SK-N-SH (cell line): ENCODE data around the gene PRMT9. TPM values are rescaled to one million over a fixed set of nuclear protein-coding genes. Genes with fewer than 3 reads are reported as not detected.

Source experiments
- CTCF ChIA-PET: fragments of 300-600, 350-600 bp; formaldehyde crosslinking; extraction: SDS; loops from one replicate; lab custom pipeline; 2021; lab: Yijun Ruan, JAX
- POLR2A ChIA-PET: fragments of 350-600 bp; sonication (Branson Sonifier 250); formaldehyde crosslinking; extraction: SDS; loops from one replicate; lab custom pipeline; 2020; ENCODE audit warnings: antibody characterized with exemption, inconsistent platforms; lab: Yijun Ruan, JAX
- DNase-seq: peaks from one replicate; pipeline ENCODE4 v3.0.0; 2012
- H2AFZ ChIP-seq: fragments of 200-600 bp; sonication (generic); 2 replicates; pipeline ENCODE4 v1.8.1; 2016; ENCODE audit warnings: antibody characterized with exemption, mild to moderate bottlenecking, low read depth
- H3F3A ChIP-seq: fragments of 200-600 bp; sonication (generic); replicated peaks from 2 replicates; pipeline ENCODE3; 2016; ENCODE audit warnings: antibody characterized with exemption, mild to moderate bottlenecking; ENCODE audit not compliant: insufficient read depth
- H3K27ac ChIP-seq, 2 experiments: fragments of 200-500 bp in 1 of 2; fragments of 200-600 bp in 1 of 2; sonication (Bioruptor generic) in 1 of 2; sonication (generic), shearing (Covaris generic) in 1 of 2; 2 replicates each; pipeline versions ENCODE4 v1.5.1 to v1.6.1; 2014 to 2016; ENCODE audit warnings: low read depth in 2 of 2, inconsistent platforms in 1 of 2, low read length in 1 of 2, mild to moderate bottlenecking in 1 of 2, mixed read lengths in 1 of 2
- H3K27me3 ChIP-seq: fragments of 200-600 bp; sonication (generic), shearing (Covaris generic); 2 replicates; pipeline ENCODE4 v1.6.1; 2016; ENCODE audit warnings: mixed run types; ENCODE audit not compliant: insufficient read depth
- H3K36me3 ChIP-seq, 2 experiments: fragments of 200-500 bp in 1 of 2; fragments of 200-600 bp in 1 of 2; sonication (Bioruptor generic) in 1 of 2; sonication (generic) in 1 of 2; replicated peaks in 1 of 2; 2 replicates each; pipeline versions ENCODE3 to v1.5.1; 2014 to 2016; ENCODE audit warnings: low read length in 1 of 2, mild to moderate bottlenecking in 1 of 2; ENCODE audit not compliant: insufficient read depth in 2 of 2, control insufficient read depth in 1 of 2
- H3K4me1 ChIP-seq, 2 experiments: fragments of 200-500 bp in 1 of 2; fragments of 200-600 bp in 1 of 2; sonication (Bioruptor generic) in 1 of 2; sonication (generic), shearing (Covaris generic) in 1 of 2; 2 replicates each; pipeline versions ENCODE4 v1.5.1 to v1.6.1; 2014 to 2016; ENCODE audit warnings: low read depth in 1 of 2, low read length in 1 of 2, mixed run types in 1 of 2; ENCODE audit not compliant: insufficient read depth in 2 of 2, control insufficient read depth in 1 of 2
- H3K4me2 ChIP-seq: fragments of 200-600 bp; sonication (generic), shearing (Covaris generic); 2 replicates; pipeline ENCODE4 v1.6.1; 2017; ENCODE audit warnings: mixed run types
- H3K4me3 ChIP-seq, 2 experiments: fragments of 200-500 bp in 1 of 2; fragments of 200-600 bp in 1 of 2; sonication (Bioruptor generic) in 1 of 2; sonication (generic), shearing (Covaris generic) in 1 of 2; 2 replicates each; pipeline versions ENCODE4 v1.5.1 to v1.8.1; 2014 to 2016; ENCODE audit warnings: low read depth in 2 of 2, inconsistent platforms in 1 of 2, low read length in 1 of 2, mild to moderate bottlenecking in 1 of 2, mixed read lengths in 1 of 2, moderate library complexity in 1 of 2
- H3K79me2 ChIP-seq: fragments of 200-600 bp; sonication (generic); 2 replicates; pipeline ENCODE4 v1.8.1; 2017; ENCODE audit warnings: mild to moderate bottlenecking; ENCODE audit not compliant: insufficient read depth
- H3K9ac ChIP-seq: fragments of 200-600 bp; sonication (generic); 2 replicates; pipeline ENCODE4 v1.6.1; 2017; ENCODE audit warnings: mixed run types
- H3K9me2 ChIP-seq: fragments of 200-600 bp; sonication (generic); 2 replicates; pipeline ENCODE4 v1.6.1; 2017; ENCODE audit warnings: mixed run types
- H3K9me3 ChIP-seq: fragments of 200-600 bp; sonication (generic); 2 replicates; pipeline ENCODE4 v1.6.1; 2017; ENCODE audit warnings: mixed run types, mild to moderate bottlenecking, moderate library complexity
- H4K20me1 ChIP-seq: fragments of 200-600 bp; sonication (generic); 2 replicates; pipeline ENCODE4 v1.6.1; 2017; ENCODE audit warnings: mild to moderate bottlenecking, mixed run types; ENCODE audit not compliant: insufficient read depth
- ELF1 ChIP-seq: IDR thresholded peaks from 2 replicates; pipeline ENCODE4 v1.4.0; 2012
- FOXM1 ChIP-seq: IDR thresholded peaks from 2 replicates; pipeline ENCODE4 v1.4.0; 2012; ENCODE audit warnings: low read depth, mild to moderate bottlenecking
- GABPA ChIP-seq: IDR thresholded peaks from 2 replicates; pipeline ENCODE4 v1.4.0; 2012; ENCODE audit warnings: low read depth, mild to moderate bottlenecking
- GATA2 ChIP-seq: sonication (generic); formaldehyde crosslinking; IDR thresholded peaks from 2 replicates; pipeline ENCODE4 v1.5.0; 2020; ENCODE audit warnings: mild to moderate bottlenecking, missing genetic modification reagents
- MEF2A ChIP-seq: IDR thresholded peaks from 2 replicates; pipeline ENCODE4 v1.4.0; 2012; ENCODE audit warnings: low read depth, borderline replicate concordance
- NFIC ChIP-seq: IDR thresholded peaks from 2 replicates; pipeline ENCODE4 v1.4.0; 2012; ENCODE audit warnings: borderline replicate concordance
- NRF1 ChIP-seq: IDR thresholded peaks from 2 replicates; pipeline ENCODE4 v1.6.1; 2012; ENCODE audit warnings: low read depth, mild to moderate bottlenecking, low read length
- POLR2AphosphoS5 ChIP-seq: IDR thresholded peaks from 2 replicates; pipeline ENCODE4 v1.6.1; 2012; ENCODE audit warnings: low read depth, low read length
- SMC3 ChIP-seq: IDR thresholded peaks from 2 replicates; pipeline ENCODE4 v1.6.1; 2012; ENCODE audit warnings: low read depth, low read length, improper control_type of control experiment
- WGBS: methylation state at CpG from one replicate; pipeline ENCODE4 v1.1.6; 2017; ENCODE audit warnings: low lambda C conversion rate; 5-methylcytosine and 5-hydroxymethylcytosine counted together
- polyA plus RNA-seq, 3 experiments: library from polyadenylated mRNA; depleted of rRNA; stranded (reverse); fragments of >200 nt; gene quantifications; 2 replicates each; pipeline ENCODE4 v1.2.3, GENCODE V29; 2012
- TF ChIP-seq, protein P1 (sequence below): fragments of 150-350 bp; IDR thresholded peaks from 2 replicates; pipeline ENCODE4 v1.6.1; 2017; ENCODE audit warnings: antibody characterized with exemption, low read length, low read depth, borderline replicate concordance
- TF ChIP-seq, protein P2 (sequence below): fragments of 200-600 bp; sonication (generic); IDR thresholded peaks from 2 replicates; pipeline ENCODE4 v1.6.1; 2017; ENCODE audit warnings: antibody characterized with exemption, mild to moderate bottlenecking, moderate library complexity
- TF ChIP-seq, protein P3 (sequence below): IDR thresholded peaks from 2 replicates; pipeline ENCODE4; 2012
- TF ChIP-seq, protein P4 (sequence below): IDR thresholded peaks from 2 replicates; pipeline ENCODE4 v1.6.1; 2012; ENCODE audit warnings: mild to moderate bottlenecking, low read depth, low read length, moderate library complexity
- TF ChIP-seq, protein P5 (sequence below): IDR thresholded peaks from 2 replicates; pipeline ENCODE4 v1.4.0; 2012; ENCODE audit warnings: low read depth

PRMT9 gene
- polyA plus RNA-seq, 1 of the 3 experiments (the other 2 are of a cell fraction): 3.9 TPM

DNA sequence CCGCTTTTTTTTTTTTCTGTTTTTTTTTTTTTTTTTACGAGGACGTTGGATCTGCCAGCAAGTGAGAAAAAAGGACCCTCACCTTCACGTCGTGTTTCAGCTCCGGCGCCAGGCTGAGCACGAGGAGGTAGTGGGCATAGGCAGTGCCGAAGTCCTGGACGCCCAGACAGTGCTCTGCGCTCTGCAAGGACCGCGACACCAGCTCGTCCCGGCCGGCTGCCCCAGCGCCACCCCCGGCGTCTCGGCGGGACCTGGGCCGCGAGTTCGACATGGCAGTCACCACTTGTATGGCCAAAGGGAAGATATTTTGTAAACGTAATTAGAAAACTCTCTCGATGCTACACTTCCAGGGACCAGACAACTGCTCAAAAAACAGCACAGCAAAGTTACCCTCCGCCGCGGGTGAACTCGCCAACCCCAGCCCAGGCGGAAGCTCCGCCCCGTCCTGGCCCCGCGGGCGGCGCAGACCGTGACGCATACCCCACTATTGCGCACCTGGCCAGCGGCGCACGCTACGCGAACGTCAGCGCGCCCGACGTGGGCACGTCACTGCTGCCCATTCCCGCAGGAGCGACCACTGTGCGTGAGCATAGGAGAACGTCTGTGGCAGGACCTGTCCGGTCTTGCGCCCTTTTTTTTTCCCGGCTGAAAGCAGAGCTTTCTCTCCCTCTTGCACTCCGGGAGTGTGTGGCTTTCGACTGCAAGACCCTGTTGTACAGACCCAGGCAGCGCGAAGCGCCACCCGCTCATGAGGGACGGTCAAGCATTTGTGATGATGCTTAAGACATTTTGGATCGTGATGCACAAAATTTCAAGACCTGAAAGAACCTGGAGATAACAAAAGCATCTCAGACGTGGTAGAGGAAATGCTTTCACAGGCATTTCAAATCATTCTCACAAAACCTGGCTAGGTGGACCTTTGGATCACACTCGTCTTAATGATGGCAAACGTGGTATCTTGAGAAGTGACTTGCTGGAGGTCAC is at the start of gene PRMT9 (continued):
- TF ChIP-seq, protein P1, sequence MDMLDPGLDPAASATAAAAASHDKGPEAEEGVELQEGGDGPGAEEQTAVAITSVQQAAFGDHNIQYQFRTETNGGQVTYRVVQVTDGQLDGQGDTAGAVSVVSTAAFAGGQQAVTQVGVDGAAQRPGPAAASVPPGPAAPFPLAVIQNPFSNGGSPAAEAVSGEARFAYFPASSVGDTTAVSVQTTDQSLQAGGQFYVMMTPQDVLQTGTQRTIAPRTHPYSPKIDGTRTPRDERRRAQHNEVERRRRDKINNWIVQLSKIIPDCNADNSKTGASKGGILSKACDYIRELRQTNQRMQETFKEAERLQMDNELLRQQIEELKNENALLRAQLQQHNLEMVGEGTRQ: no peak
- TF ChIP-seq FOXM1 (no peak), GABPA (peak; percentile 41; the same call in 1 of the 2 replicates), ELF1 (0 out of 2 replicates have a peak, but pooled peaks have one; percentile 18), NRF1 (peak; percentile 80), POLR2AphosphoS5 (peak; percentile 99), SMC3 (no peak), MEF2A (no peak), GATA2 (CRISPR knock-in tag) (no peak)
- TF ChIP-seq, protein P2, sequence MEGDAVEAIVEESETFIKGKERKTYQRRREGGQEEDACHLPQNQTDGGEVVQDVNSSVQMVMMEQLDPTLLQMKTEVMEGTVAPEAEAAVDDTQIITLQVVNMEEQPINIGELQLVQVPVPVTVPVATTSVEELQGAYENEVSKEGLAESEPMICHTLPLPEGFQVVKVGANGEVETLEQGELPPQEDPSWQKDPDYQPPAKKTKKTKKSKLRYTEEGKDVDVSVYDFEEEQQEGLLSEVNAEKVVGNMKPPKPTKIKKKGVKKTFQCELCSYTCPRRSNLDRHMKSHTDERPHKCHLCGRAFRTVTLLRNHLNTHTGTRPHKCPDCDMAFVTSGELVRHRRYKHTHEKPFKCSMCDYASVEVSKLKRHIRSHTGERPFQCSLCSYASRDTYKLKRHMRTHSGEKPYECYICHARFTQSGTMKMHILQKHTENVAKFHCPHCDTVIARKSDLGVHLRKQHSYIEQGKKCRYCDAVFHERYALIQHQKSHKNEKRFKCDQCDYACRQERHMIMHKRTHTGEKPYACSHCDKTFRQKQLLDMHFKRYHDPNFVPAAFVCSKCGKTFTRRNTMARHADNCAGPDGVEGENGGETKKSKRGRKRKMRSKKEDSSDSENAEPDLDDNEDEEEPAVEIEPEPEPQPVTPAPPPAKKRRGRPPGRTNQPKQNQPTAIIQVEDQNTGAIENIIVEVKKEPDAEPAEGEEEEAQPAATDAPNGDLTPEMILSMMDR: no peak
- TF ChIP-seq, protein P3, sequence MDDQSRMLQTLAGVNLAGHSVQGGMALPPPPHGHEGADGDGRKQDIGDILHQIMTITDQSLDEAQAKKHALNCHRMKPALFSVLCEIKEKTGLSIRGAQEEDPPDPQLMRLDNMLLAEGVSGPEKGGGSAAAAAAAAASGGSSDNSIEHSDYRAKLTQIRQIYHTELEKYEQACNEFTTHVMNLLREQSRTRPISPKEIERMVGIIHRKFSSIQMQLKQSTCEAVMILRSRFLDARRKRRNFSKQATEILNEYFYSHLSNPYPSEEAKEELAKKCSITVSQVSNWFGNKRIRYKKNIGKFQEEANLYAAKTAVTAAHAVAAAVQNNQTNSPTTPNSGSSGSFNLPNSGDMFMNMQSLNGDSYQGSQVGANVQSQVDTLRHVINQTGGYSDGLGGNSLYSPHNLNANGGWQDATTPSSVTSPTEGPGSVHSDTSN: no peak

DNA sequence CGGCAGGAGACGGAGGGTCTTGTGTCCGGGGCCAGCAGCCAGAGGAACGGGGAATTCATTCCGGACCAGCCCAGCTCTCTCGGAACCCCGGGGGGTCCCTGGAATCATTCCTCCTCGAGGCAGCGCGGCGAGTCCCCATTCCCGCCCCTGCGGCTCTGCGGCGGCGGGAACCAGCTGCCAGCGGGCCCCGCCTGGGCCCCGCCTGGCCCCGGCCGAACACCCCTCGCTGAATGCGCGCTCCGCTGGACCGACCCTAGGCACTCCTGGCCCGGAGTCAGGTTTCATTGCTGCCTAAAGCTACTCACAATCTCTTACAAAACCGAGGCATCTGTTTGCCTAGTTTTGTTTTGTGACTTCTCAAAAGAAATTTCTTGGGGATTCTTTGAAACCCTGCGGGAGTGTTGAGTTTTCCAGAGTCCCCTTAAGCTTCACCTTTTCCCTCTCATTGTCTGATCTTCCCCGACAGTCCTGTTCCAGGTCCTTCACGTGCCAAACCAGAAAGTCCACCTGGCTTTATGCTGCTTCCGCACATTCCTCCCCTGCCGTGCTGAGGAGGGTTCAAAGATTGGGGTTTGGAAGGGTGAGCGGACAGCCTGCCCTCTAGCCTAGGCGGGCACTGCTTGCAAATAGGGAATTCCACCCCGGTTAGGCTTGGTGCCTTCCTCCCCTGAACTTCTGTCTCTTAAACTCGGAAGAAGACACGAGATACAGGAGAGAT is 48.7 kb upstream of the PRMT9 start:
- CTCF ChIA-PET: interaction anchor here (1.0 to 5.0 kb wide), 8 partner anchors 12 to 133 kb away, joined by 3 to 67 read pairs (median 6); no protein-coding TSS in a partner anchor

More for the DNA sequence above, 48.7 kb upstream of the PRMT9 start:
- TF ChIP-seq, protein P4, sequence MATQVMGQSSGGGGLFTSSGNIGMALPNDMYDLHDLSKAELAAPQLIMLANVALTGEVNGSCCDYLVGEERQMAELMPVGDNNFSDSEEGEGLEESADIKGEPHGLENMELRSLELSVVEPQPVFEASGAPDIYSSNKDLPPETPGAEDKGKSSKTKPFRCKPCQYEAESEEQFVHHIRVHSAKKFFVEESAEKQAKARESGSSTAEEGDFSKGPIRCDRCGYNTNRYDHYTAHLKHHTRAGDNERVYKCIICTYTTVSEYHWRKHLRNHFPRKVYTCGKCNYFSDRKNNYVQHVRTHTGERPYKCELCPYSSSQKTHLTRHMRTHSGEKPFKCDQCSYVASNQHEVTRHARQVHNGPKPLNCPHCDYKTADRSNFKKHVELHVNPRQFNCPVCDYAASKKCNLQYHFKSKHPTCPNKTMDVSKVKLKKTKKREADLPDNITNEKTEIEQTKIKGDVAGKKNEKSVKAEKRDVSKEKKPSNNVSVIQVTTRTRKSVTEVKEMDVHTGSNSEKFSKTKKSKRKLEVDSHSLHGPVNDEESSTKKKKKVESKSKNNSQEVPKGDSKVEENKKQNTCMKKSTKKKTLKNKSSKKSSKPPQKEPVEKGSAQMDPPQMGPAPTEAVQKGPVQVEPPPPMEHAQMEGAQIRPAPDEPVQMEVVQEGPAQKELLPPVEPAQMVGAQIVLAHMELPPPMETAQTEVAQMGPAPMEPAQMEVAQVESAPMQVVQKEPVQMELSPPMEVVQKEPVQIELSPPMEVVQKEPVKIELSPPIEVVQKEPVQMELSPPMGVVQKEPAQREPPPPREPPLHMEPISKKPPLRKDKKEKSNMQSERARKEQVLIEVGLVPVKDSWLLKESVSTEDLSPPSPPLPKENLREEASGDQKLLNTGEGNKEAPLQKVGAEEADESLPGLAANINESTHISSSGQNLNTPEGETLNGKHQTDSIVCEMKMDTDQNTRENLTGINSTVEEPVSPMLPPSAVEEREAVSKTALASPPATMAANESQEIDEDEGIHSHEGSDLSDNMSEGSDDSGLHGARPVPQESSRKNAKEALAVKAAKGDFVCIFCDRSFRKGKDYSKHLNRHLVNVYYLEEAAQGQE: no peak
- TF ChIP-seq NFIC (no peak), GABPA (no peak), GATA2 (CRISPR knock-in tag) (peak; percentile 9; the same call in 1 of the 2 replicates)
- TF ChIP-seq, protein P5, sequence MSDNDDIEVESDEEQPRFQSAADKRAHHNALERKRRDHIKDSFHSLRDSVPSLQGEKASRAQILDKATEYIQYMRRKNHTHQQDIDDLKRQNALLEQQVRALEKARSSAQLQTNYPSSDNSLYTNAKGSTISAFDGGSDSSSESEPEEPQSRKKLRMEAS: no peak
- TF ChIP-seq, protein P2: 0 out of 2 replicates have a peak, but pooled peaks have one; percentile 6
- Histone ChIP-seq H3K9me3 (no peaks in the 10 kb centered on the region), H2AFZ (peak overlapping the region; percentile 67), H3K27me3 (no peaks in the 10 kb centered on the region), H3K36me3 (no peaks in the 10 kb centered on the region), H3K9me2 (no peaks in the 10 kb centered on the region), H3F3A (peaks cover 41% of the 10 kb centered on the region), H3K9ac (peak overlapping the region; percentile 83), H3K79me2 (peaks cover 55% of the 10 kb centered on the region), H3K4me1 (peaks cover 25 to 29% of the 10 kb centered on the region in 2 experiments; a peak in 3 of 4 replicates), H3K27ac (peak overlapping the region; percentile 77 to 91), H4K20me1 (no peaks in the 10 kb centered on the region; the same call in 1 of the 2 replicates), H3K4me3 (peak overlapping the region; percentile 92 to 94), H3K4me2 (peak overlapping the region; percentile 99)
- 4% methylated on average over 13 of the region's 38 CpGs for WGBS
- DNase-seq: peak; percentile 80
- POLR2A ChIA-PET: interaction anchor here (0.6 to 1.9 kb wide), 5 partner anchors 9 to 130 kb away, joined by 3 to 11 read pairs (median 3); partner anchors contain the start of genes PRMT9 and TMEM184C
